CD1c-positive myeloid dendritic cell (primary cell): Measurements from ENCODE around the gene RNU6-7.

ENCODE experiments used
- DNase-seq: peaks from one replicate; pipeline ENCODE4 v3.0.0-alpha.2; 2016; ENCODE audit errors: extremely low spot score

The RNU6-7 gene

DNA sequence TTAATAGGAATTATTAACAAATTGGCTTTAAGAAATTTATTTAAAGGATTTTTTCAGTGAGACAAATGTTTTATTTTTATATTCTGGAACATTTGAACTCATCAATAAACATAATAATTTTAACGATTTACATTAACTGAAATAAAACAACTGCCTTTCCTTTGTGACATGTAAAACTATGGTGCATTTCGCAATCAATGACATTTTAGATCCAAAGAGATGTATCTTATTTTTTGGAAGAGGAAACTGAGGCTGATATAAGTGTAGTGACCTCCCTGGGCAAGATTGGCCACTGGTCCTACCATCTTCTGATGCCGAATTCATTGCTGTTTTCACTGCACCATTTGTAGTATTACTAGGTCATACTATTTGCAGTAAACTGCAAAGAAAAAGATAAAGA, 3.7 kb downstream of the RNU6-7 start:
- DNase-seq, result no peak

DNA sequence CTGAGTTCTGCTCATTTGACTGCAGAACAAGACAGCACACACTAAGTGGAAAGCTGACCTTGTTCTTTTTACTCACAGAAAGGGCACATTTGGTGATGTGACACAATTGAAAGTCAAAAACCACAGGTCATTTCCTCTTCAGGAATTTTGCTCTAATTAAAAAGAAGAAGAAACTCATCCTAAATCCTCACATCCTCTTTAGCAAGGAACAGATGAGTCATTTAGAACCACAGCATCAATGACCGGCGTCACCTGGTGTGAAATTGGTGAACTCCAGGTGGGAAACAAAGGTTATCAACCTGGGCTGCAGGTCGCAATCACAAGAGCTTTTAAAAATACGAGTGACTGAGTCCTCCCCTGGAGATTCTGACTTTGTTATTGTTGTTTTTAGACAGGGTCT, 4.1 kb downstream of the RNU6-7 start:
- DNase-seq, result peak; percentile 80

DNA sequence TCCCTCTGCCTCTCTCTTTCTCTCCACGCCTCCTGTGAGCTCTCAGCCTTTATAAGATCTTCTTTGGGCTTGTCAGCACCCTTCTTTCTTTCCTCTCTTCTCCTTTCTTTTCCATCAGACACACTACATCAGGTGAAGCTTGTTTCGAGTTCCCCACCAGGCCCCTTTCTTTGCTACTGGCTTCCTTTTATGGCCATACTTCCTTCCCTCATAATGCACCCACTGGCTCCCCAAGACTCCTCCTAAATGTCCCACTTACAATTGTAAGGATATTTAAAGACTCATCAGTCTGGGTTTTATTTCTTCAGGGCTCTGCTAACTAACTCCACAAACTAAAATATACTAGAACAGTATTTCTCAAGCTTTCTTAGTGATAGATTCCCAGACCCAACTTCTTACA, 4.7 kb downstream of the RNU6-7 start:
- no peak for DNase-seq

DNA sequence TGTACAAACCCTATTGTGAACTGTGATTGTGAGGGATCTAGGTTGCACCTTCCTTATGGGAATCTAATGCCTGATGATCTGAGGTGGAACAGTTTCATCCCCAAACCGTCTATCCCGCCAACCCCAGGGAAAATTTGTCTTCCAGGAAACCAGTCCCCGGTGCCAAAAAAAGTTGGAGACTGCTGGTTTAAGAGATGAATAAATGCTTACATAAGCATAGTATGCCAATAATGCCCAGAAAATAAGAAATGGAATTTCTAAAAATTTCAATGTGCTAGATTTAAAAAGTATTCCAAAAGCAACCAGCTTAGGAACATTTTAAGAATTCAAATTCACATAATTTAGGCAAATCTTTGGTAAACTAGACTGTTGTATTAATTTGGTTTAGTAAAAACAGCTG, 6.6 kb downstream of the RNU6-7 start:
- no peak for DNase-seq

DNA sequence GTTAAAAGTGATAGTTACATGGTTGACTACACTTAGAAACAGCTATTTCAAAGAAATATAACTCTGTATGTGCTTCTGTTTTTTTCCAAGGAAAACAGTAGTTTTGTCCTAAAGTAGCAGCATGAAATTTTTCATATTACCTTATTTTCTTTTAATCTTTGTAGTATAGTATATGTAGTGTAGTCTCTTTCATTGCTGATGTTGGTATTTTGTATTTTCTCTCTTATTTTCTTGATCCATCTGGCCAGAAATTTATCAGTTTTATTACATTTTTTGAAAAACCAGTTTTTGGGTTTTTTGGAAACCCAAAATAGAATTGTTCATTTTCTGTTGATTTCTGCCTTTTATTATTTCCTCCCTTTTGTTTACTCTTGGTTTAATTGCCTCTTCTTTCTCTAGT, 7.6 kb downstream of the RNU6-7 start:
- DNase-seq, result no peak

DNA sequence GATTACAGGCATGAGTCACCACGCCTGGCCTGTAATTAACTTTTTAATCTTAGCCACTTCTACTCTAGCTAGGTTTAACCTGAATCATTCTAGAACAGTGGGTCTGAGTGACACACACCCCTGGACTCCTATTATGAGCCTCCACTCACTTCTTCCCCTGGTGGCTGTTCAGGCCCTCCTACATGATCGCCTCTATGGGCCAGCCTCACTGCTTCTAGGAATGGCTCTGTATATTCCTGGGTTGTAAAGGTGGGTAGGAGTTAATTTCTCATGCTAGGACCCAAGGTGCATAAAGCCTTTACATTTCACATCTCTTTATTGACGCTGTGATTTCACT, 9.2 kb downstream of the RNU6-7 start:
- no peak for DNase-seq

DNA sequence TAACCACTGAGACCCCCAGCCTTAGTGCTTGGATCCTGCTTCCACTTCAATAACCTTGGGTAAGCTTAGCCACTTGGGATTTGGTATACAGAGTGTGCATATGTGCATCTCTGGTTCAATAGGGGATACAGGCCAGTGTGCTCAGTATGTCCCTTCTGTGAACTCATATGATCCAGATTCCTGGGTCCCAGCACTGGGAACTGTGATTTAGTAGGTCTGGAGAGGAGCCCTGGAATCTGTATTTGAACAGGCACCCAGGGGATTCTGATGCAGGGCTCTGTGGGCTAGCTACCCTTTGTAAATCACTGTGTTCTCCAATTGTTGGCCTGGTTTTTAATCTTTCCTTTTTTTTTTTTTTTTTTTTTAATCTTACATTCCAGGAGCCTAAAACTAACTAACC, 11.0 kb downstream of the RNU6-7 start:
- DNase-seq, result no peak

DNA sequence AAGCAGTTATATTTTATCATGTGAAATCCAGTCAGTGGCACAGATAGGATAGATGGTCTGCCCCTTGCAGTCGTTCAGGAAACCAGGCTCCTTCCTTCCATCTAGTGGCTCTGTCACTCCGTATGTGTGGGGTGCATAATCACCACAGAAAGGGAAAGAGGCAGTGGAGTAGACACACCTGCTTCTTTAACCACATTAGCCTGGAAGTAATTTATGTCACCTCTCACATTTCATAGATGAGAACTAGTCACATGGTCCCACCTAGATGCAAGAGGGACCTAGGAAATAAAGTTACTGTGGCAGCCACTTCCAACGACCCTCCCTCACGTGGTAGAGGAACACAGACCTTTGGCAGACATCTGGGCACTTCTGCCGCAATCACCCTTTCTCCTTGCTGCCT, 15.5 kb downstream of the RNU6-7 start:
- no peak for DNase-seq

DNA sequence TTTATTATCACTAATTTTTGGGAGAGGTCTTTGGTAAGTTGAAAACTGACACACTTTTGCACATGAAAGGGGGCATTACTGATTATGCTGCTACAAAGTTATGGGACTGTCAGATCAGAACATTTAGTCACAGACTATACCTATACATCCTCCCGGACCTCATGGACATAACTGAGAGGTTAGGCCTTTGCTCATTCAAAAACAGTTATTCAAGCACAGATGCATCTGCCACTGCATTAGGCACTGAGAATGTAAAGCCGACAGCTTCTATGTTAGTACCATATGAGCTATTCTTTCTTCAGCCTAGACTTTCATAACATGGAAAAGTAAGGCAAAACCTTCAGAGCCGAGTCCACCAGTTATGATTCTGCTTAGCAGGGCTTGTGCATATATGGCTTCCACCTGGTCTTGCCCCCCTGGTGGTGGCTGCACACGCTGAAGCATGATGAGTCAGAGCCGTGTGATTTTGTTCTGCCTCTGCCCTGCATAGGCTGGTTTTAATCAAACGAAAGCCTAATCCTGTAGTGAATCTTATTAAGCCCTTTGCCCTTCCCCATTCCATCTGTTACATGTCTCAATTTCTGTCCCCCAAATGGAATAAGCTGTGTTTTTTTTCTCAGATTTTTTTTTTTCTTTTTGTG, 23.0 kb downstream of the RNU6-7 start:
- DNase-seq, result no peak

DNA sequence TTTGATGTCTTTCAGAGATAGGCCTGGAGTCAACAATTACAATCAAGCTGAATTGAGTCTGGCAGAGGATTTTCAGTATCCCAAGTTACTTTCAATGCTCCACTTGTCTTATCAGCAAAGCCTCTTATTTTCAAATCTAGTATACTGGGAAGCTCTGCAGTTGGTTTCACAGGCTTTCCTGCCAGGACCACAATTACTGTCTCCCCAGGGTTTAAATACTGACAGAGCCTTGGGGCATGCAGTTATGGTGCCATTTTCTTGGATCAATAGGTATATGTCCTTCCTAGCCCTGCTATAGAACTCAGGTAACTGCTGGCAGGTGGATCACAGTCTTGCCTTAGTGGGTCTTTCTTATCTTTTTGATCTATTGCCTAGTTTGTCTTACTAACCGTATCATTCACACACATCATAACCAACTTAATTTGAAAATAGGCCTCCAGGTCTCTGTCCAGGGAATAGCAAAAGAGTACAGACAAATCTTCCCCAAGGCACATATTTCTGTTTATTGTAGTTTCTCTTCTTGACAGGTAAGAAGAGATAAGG, 23.6 kb downstream of the RNU6-7 start:
- no peak for DNase-seq

DNA sequence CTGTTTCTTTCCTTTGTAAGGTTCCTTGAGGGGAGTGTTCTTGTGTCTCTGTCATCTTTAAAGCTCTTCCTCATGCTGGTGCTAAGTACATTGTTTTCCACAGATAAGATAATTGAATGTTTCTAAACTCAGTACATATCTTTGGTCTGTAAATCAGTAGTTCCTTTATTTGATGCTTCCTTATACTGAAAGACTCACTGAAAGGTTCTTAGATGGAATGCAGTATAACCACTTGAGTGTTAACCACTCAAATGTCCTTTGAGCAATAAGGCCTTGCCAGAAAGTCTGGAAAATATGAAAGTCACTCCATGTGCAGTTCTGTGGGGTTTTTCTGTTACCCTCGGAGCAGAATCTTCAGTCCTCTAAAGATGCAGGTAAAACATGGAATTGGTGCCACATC, 24.2 kb downstream of the RNU6-7 start:
- no peak for DNase-seq

DNA sequence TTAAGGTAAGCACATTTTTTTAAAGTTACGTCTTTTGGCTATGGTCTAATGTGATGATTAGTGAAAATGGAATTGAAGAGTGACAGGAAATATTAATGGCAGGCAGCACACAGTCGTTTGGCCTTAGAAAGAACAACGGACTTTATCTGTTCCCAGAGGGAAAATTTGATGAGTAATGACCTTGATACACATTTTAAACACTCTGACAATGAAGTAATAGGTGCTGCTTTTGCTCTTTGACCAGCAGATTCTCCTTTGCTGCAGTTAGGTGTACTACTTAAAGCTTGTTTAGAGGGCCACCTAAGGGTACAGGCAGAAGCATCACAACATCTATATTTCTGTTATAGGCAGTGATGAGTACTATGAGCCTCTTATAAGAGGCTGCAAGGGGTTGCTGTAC, 28.3 kb downstream of the RNU6-7 start:
- DNase-seq, result no peak

DNA sequence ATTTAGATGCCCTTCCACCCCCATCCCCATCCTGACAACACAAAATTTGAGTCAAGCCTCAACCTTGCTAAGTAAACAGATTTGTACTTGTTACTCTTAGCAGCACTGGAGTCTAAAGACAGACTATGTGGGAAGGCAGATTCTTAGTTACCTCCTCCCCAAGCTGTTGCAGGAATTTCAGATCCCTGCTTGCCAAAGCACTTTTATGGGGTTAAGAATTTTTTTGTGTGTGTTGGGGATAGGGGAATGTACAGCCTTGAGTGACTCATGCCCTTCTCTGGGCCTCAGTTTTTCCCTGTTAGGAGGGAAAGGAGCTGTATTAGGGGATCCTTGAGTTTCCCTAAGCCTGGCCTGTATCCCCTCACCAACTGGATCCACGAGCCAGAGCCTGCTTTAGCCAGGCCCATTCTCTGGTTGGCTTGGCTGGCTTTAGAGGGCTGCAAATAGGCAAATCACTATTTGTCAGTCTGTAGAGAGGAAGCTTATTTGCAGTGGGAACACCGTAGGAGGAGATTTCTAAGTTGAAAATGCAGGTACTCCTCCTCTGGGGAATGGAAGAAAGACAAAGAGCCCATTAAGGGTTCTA, 28.9 kb downstream of the RNU6-7 start:
- no peak for DNase-seq

DNA sequence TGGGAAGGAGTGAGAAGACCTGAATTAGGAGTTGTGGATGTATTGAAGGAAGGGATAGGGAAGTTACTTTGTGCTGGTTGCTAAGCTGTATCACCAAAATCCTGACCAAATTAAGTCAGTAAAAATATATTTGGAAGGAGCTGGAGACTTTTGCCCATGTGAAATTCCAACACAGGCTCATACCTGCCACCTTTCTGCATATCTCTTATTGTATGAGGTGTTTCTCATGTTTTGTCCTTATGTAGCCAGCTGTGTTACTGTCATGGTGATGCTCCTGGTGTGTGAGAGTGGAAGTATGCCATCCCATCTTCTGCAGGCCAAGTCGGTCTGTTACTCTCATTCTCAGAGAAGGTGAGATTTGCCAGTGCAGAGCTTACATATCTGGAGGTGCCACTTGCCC, 30.6 kb downstream of the RNU6-7 start:
- DNase-seq, result no peak

DNA sequence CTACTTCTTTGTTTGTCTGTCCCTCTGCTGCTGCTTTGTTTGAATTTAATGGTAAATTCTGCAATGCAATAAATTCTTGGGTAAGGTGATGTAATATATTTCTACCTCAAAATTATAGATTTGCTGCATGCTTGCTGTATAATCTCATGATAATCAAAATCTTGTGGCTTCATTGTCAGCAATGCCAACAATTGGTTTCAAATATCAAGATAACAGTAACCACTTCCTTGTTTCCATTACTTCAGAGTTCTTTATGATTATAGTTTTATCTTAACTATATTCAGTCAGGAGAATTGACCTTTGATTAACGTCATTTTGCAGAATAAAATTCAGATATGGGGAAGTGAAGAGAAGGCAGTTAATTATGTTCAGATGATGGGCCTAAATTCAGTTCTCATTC, 31.4 kb downstream of the RNU6-7 start:
- no peak for DNase-seq

DNA sequence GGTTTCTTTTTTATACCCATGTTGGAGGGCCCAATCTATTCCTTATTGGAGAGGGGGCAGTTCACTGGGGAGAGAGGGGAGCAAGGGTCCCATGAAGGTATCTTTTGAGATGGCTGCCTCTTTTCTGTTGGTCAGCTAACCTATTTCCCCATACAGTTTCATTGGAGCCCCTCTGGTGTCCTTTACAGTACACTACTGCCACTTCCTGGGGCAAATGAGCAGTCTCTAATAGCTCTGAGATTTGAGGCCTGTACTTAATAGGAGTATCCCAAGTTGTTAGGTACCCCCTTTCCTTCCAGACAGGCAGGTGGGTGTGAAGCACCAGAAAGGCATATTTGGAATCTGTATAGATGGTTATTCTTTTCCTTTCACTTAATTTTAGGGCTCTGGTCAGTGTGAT, 42.6 kb downstream of the RNU6-7 start:
- no peak for DNase-seq

DNA sequence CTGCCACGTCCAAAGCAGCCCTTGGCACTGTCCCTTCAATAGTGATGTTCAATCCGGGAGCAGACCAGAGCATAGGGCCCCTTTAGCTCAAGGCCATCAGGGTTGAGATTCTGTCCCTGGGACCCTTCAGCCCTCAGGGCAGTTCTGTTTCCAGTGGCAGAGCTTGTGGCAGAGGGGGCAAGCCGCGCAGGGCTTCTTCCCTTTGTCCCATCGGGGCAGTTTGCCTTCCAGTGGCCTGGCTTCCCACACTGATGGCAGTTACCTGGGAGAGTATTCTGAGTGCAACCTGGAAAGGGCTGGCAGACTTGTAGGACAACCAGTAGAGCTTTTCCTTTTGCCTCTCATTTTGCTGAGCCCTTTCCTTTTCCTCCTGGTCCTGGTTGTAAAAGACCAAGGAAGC, 44.9 kb downstream of the RNU6-7 start:
- no peak for DNase-seq

DNA sequence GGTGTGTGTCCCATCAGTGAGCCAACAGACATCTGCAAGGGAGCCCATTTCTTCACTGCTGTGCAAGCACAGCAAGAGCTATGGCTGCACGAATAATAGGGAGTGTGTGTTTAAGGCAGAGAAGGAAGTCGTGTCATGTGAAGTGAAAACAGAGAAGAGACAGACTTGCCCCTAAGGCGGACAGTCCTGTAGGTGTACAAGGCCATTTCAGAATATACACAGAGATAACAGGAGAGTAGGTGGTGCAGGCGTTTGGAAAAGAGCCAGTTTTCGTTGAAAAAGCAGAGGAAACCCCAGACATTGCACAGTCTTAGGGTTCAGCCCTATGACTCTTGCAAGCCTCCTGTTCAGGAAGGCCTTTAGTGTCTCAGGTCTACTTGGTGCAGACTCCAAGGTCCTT, 47.5 kb downstream of the RNU6-7 start:
- DNase-seq, result no peak

DNA sequence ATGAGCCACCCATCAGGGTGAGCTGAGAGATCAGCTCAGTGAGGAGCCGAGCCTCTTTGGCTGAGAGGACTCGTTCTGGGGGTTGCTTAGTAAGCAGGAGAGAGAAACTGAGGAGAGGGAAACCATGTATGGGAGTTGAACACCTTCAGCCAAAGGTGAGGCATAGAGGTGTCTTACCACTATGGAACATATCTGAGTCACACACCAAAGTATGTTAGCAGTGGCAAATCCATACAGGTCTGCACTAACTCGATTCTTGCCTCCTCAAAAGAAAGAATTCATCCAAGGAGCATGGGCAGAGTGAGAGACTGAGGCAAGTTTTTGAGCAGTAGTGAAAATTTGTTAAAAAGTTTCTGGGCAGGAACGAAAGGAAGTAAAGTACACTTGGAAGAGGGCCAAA, 47.9 kb downstream of the RNU6-7 start:
- no peak for DNase-seq

DNA sequence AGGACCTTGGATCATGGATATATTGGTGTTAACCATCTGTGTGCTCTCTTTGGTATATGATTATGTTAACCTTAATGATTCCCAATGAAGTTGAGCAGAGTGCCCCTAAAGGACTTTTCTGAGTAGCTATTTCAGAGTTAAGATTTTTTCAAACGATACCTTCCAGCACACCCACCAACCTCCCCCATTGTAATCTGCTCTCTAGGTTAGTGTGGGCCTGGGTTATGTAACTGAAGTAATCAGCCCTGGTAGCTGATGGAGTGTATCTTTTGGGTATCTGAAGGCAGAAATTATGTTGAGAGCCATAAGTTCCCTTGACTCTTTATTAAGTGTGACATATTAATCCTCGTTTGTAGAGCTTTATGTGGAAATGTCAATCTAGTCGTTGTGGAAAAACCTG, 48.8 kb downstream of the RNU6-7 start:
- DNase-seq, result no peak

DNA sequence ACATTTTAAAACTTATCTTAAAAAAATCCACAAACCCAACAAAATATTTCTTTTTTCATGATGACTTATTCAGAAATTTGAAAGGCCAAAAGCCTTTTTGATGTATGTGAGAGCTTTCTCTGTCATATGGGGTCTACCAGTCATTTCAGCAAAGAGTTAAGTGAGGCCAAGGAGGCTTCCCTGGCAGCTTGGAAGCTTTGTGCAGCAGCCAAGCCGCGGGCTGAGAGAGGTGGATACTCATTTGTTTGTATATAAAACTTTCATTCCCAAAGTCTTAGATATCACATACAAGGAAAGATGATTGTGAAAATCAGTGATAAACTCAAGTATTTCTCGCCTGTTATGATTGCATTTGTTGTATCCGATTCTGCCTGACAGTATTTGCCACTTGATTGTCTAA, 49.7 kb downstream of the RNU6-7 start:
- DNase-seq, result no peak
